Gastrocnemius medialis (tissue), 4 donors: ENCODE data around the gene ST6GALNAC4.

Experiments
- POLR2A ChIP-seq, 2 donors: fragments of 450-650 bp; IDR thresholded peaks; one replicate each; pipeline ENCODE4 v1.6.1; 2017; ENCODE audit warnings: antibody characterized with exemption in 2 of 2, mild to moderate bottlenecking in 2 of 2, moderate library complexity in 2 of 2
- TF ChIP-seq, protein P1 (sequence below), 5 experiments: fragments of 450-650 bp in 3 of 5; fragments of 200-600 bp in 2 of 5; sonication (generic) in 2 of 5; IDR thresholded peaks in 4 of 5; conservative IDR thresholded peaks in 1 of 5; 1 replicate in 4 of 5; 2 replicates in 1 of 5; pipeline ENCODE4 v1.5.1; 2016 to 2019; ENCODE audit warnings: antibody characterized with exemption in 5 of 5, mild to moderate bottlenecking in 3 of 5, moderate library complexity in 3 of 5

- TF ChIP-seq, protein P1, sequence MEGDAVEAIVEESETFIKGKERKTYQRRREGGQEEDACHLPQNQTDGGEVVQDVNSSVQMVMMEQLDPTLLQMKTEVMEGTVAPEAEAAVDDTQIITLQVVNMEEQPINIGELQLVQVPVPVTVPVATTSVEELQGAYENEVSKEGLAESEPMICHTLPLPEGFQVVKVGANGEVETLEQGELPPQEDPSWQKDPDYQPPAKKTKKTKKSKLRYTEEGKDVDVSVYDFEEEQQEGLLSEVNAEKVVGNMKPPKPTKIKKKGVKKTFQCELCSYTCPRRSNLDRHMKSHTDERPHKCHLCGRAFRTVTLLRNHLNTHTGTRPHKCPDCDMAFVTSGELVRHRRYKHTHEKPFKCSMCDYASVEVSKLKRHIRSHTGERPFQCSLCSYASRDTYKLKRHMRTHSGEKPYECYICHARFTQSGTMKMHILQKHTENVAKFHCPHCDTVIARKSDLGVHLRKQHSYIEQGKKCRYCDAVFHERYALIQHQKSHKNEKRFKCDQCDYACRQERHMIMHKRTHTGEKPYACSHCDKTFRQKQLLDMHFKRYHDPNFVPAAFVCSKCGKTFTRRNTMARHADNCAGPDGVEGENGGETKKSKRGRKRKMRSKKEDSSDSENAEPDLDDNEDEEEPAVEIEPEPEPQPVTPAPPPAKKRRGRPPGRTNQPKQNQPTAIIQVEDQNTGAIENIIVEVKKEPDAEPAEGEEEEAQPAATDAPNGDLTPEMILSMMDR (IDR thresholded peaks at IDR 0.05 in 4 of 5, conservative IDR thresholded peaks at IDR 0.05 in 1 of 5) = peak in 1 of 5 experiments; percentile 20
- no peak for TF ChIP-seq POLR2A (IDR thresholded peaks at IDR 0.05)
Observed at GRCh38 chr9:127943011-127943662, 26.3 kb upstream of the ST6GALNAC4 start.
